Activated CD4-positive, alpha-beta T cell treated with anti-CD3 and anti-CD28 coated beads for 4 hours (primary cell): ENCODE measurements around the gene HDAC9.
"Not testable (repeated sequence)": the region's sequence is repeated elsewhere in the genome, so short reads cannot be mapped to it uniquely, and the experiment has no call there.

ENCODE experiments used
- DNase-seq, 2 donors: peaks; one replicate each; pipeline ENCODE4 v3.0.0-alpha.2; 2020

HDAC9 gene

DNA sequence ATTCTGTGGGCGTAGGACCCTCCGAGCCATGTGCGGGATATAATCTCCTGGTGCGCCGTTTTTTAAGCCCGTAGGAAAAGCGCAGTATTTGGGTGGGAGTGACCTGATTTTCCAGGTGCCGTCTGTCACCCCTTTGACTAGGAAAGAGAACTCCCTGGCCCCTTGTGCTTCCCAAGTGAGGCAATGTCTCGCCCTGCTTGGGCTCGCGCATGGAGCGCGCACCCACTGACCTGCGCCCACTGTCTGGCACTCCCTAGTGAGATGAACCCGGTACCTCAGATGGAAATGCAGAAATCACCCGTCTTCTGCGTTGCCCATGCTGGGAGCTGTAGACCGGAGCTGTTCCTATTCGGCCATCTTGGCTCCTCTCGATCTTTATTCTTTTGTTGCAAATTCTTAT is 495.2 kb downstream of the HDAC9 start:
- not testable (repeated sequence) for DNase-seq

DNA sequence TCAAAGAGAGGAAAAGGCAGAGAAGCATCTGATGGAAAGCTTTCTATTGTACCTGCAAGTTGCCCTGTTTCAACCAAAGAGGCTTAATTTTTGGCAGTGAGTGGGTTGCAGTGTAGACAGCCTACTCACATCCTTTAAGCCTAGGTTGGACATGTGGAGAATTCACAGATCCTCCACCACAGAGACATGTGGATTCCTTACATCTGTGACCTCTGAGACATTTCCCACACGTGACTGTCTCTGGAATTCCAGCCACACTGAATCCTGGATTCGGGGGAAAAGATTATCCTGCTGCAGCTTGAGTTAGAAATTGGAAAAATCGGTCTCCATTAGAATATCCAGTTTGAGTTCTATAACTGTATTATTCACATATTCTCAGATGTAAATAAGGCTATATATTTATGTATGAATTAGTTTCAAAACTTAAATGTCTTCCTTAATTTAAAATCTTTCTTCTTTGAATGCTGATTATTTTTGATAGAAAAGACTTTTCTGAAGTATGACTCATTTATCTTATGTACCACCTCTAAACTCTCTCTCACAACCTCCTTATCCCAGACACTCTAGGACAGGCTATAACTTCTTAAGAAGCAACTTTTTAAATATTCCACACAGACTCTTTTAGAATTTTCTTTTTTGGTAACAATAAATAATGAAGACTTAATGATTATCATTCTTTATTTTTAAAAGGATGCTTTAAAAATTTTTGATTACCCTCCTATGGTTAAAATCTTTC is 498.6 kb downstream of the HDAC9 start:
- no peak for DNase-seq

GRCh38 chr7:18995270-18995671 is 499.7 kb downstream of the HDAC9 start:
- DNase-seq, result no peak

- no peak for DNase-seq
These were observed 500.4 kb downstream of the HDAC9 start for GRCh38 chr7:18995811-18996426.

DNA sequence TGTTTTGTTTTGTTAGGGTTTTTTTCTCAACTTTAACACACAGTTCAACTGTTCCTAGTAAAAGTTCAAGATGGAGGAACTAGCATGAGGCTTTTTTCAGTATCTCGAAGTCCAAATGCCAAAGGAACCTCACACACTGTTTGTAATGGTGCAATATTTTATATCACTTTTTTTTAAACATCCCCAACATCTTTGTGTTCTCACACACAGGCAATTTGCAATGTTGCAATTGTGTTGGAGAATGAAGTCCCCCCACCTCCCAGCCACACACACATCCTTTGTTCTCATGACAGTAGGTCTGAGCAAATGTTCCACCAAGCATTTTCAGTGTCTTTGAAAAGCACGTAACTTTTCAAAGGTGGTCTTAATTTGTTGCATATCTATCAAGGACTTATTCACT is 501.0 kb downstream of the HDAC9 start:
- DNase-seq, result no peak

DNA sequence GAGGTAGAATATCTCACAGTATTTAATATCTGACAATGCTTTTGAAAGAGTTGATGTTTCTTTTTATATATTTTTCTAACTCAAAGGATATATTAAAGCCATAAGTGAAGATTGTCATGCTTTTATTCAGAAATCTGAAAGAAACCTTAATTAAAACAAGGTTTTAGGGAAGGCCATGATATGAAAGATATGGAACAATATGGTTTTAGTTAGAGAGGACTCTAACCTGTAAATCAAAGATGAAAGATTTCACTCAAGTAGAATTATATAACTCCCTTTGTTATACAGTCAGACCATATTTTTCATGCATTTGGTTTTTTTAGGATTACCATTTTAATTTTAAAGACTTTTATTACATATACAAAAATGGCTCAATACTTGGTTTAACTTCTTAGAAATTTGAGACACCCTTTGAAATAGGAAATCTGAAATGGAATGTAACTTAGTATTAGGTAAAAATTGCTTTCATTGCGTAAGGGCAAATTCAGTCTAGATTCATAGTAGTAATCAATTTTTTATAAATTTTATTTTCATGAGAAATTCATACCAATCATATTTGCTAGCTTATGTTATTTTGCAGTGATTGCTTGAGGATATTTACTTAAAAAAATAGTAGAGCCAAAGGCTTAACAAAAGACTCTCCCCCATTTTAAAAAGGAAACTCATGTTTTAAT is 502.1 kb downstream of the HDAC9 start:
- no peak for DNase-seq

GRCh38 chr7:19000410-19000809 is 504.9 kb downstream of the HDAC9 start:
- DNase-seq, result no peak

DNA sequence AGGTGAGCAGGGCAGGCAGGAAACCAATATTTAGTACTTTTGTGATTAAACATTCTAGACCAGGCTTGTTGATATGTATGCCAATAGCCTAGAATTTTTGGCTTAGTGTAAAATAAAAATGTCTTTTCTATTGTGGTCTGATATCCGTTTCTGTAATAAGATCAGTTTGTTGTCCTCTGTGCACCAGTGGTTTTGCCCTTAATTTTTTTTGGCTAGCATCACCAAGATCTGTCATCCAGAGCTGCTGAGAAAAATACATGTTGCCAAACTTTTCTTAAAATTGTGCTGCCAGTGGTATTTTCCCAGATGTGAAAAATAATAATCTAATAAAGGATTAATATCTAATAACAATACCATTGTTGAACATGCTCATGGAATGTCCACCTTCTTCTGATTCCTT is 506.3 kb downstream of the HDAC9 start:
- no peak for DNase-seq

- DNase-seq, result no peak
These were observed 513.8 kb downstream of the HDAC9 start for GRCh38 chr7:19009241-19009935.

DNA sequence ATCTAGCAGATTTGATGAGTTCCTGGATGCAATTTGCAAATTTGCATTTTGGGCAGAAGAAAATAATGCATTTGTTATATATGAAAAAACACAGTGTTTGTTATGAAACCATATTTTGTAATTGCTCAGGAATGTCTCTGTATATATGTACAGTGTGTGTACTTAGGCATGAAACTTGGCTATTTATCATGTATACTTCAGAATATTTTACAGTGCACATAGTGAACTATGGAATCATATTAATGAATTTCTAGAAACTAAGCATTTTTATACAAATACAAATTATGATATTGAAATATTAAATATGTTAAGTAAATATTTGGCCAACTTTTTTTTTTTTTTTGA is 514.4 kb downstream of the HDAC9 start:
- no peak for DNase-seq

- no peak for DNase-seq
These were observed 515.7 kb downstream of the HDAC9 start for GRCh38 chr7:19011212-19011611.

DNA sequence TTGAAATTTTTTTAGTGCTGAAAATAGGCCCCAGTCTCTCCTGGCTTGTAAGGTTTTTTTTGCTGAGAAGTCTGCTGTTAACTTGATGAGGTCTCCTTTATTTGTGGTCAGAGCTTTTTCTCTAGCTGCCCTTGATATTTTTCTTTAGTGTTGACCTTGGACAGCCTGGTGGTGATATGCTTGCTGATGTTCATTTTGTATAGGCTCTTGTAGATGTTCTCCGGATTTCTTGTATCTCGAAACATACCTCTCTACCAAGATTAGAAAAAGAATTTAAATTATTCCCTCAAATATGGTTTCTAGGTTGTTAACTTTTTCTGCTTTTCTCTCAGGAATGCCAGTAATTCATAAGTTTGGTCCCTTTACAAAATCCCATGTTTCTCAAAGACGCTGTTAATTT is 519.5 kb downstream of the HDAC9 start:
- DNase-seq, result no peak

DNA sequence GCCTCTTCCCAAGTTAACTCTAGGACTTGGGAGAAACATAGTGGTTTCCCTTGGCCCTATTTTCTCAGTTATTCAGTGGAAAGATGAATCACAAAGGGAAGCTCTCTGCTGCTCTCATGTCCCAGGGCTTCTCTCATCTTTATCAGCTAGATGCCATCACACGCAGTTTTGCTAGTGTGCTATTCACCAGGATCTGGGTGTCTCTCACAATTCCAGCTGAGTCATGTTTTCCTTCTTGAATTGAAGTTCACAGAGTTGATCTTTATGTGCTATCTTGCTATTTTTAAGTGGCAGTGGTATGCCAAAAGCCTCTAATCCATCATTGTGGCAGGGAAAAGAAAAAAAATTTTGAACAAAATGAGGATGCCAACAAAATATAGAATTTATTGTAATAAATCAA is 520.6 kb downstream of the HDAC9 start:
- DNase-seq, result no peak

GRCh38 chr7:19017374-19017773 is 521.8 kb downstream of the HDAC9 start:
- DNase-seq, result no peak

- DNase-seq, result no peak
These were observed 524.5 kb downstream of the HDAC9 start for GRCh38 chr7:19020062-19020461.

GRCh38 chr7:19020711-19021110 is 525.2 kb downstream of the HDAC9 start:
- no peak for DNase-seq

DNA sequence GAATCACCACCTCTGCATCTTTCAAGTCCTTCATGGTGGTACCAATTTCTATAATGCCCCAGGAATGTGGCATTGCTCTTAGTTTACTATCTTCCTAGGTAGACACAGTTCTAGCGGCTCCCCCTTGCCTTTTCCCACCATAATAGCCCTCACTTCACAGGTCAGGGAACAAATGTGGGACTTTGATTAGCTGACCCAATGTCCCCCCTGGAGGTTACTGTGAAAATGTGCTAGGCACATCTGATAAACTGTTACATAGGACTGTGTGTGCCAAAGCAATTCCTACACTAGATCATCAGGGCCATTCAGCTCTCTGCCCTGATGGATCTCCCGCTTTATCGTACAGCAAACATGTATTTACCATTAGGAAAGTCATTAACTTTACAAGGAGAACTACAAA is 527.9 kb downstream of the HDAC9 start:
- DNase-seq, result no peak

DNA sequence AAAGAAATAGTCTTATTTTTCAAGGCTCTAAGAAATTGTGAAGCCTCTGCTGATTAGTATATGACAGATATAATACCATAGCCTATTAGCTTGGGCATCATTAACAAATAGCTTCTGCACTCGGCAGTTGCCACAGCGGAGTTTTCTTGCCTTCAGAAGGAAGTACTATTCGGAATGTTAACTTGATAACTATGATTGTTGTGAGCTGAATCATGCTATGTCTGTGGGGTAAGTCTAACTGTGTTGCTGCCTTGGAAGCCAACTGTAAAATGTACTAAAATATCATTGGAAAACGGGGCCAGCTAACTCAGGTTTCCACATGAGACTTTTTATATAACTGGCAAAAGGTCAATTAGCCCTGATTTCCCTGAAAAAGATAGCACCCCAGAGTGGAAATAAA is 528.7 kb downstream of the HDAC9 start:
- no peak for DNase-seq

DNA sequence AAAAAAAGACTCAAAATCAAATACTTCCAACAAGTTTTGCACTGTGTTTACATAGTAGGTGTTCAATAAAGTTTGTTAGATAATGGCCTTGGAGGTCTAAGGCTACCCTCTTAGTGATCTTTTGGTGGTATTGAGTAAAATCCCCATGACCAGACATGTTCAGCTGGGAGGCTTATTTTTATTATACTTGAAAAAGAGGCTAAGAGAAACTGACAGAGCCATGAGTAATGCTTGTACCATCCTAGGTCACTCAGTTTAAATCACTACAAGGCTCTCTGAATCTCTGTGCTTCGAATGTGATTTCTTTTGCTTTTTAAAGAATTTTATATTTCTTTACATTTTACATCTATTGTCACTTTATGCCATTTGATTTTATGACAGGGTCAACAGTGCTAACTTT is 531.3 kb downstream of the HDAC9 start:
- DNase-seq, result no peak

- DNase-seq, result no peak
These were observed 534.7 kb downstream of the HDAC9 start for GRCh38 chr7:19030281-19030680.

DNA sequence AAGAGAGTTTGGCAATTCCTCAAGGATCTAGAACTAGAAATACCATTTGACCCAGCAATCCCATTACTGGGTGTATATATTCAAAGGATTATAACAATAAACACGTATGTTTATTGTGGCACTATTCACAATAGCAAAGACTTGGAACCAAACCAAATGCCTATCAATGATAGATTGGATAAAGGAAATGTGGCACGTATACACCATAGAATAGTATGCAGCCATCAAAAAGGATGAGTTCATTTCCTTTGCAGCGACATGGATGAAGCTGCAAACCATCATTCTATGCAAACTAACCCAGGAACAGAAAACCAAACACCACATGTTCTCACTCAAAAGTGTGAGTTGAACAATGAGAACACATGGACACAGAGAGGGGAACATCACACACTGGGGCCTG is 537.4 kb downstream of the HDAC9 start:
- not testable (repeated sequence) for DNase-seq

GRCh38 chr7:19051767-19052375 is 556.3 kb downstream of the HDAC9 start:
- peak in 1 of 2 donors; percentile 7 for DNase-seq
